ENCODE measurements around the gene LGALS3BP.

The LGALS3BP gene

GRCh38 chr17:79019632-79020584 is 40.2 kb upstream of the LGALS3BP start:
- Mint-ChIP-seq H3K27me3 (peaks cover 6% of the 10 kb centered on the region), H3K4me3 (no peak overlapping the region), H3K27ac (no peak overlapping the region), H3K4me1 (peaks cover 6% of the 10 kb centered on the region), H3K36me3 (no peaks in the 10 kb centered on the region), H3K9me3 (no peaks in the 10 kb centered on the region)

GRCh38 chr17:79019261-79019631 is 39.5 kb upstream of the LGALS3BP start:
- Mint-ChIP-seq H3K27me3 (peaks cover 6% of the 10 kb centered on the region), H3K4me1 (peaks cover 3% of the 10 kb centered on the region), H3K4me3 (no peak overlapping the region), H3K36me3 (no peaks in the 10 kb centered on the region), H3K27ac (no peak overlapping the region), H3K9me3 (no peaks in the 10 kb centered on the region)

- Mint-ChIP-seq H3K27me3 (peaks cover 6% of the 10 kb centered on the region), H3K4me3 (no peak overlapping the region), H3K27ac (no peak overlapping the region), H3K36me3 (no peaks in the 10 kb centered on the region), H3K4me1 (no peaks in the 10 kb centered on the region), H3K9me3 (no peaks in the 10 kb centered on the region)
Observed at GRCh38 chr17:79018370-79018695, 38.6 kb upstream of the LGALS3BP start.

- H3K4me3 Mint-ChIP-seq = no peak overlapping the region
- H3K27ac Mint-ChIP-seq = no peak overlapping the region
- H3K27me3 Mint-ChIP-seq = peaks cover 6% of the 10 kb centered on the region
- no peaks in the 10 kb centered on the region for H3K36me3 Mint-ChIP-seq
- H3K4me1 Mint-ChIP-seq = no peaks in the 10 kb centered on the region
- H3K9me3 Mint-ChIP-seq = no peaks in the 10 kb centered on the region
Observed at GRCh38 chr17:79017546-79018369, 38.0 kb upstream of the LGALS3BP start.

- H3K9me3 Mint-ChIP-seq = no peaks in the 10 kb centered on the region
- no peak overlapping the region for H3K4me3 Mint-ChIP-seq
- H3K36me3 Mint-ChIP-seq = no peaks in the 10 kb centered on the region
- no peak overlapping the region for H3K27ac Mint-ChIP-seq
- peaks cover 6% of the 10 kb centered on the region for H3K27me3 Mint-ChIP-seq
- H3K4me1 Mint-ChIP-seq = peaks cover 9% of the 10 kb centered on the region
Observed at GRCh38 chr17:79014158-79014758, 34.5 kb upstream of the LGALS3BP start.

- no peak overlapping the region for H3K4me3 Mint-ChIP-seq
- peaks cover 23% of the 10 kb centered on the region for H3K4me1 Mint-ChIP-seq
- H3K27me3 Mint-ChIP-seq = peaks cover 3% of the 10 kb centered on the region
- peak overlapping the region; percentile 26 for H3K27ac Mint-ChIP-seq
- H3K36me3 Mint-ChIP-seq = no peaks in the 10 kb centered on the region
- no peaks in the 10 kb centered on the region for H3K9me3 Mint-ChIP-seq
Observed at GRCh38 chr17:79012563-79013134, 32.9 kb upstream of the LGALS3BP start.

GRCh38 chr17:79011451-79012147 is 31.9 kb upstream of the LGALS3BP start:
- no peaks in the 10 kb centered on the region for H3K36me3 Mint-ChIP-seq
- H3K4me3 Mint-ChIP-seq = peak overlapping the region; percentile 94
- peaks cover 33% of the 10 kb centered on the region for H3K4me1 Mint-ChIP-seq
- H3K27me3 Mint-ChIP-seq = peaks cover 2% of the 10 kb centered on the region
- H3K9me3 Mint-ChIP-seq = no peaks in the 10 kb centered on the region
- H3K27ac Mint-ChIP-seq = no peak overlapping the region

- H3K9me3 Mint-ChIP-seq = no peaks in the 10 kb centered on the region
- H3K27me3 Mint-ChIP-seq = no peaks in the 10 kb centered on the region
- H3K27ac Mint-ChIP-seq = peak overlapping the region; percentile 95
- H3K4me3 Mint-ChIP-seq = peak overlapping the region; percentile 94
- H3K4me1 Mint-ChIP-seq = peaks cover 47% of the 10 kb centered on the region
- no peaks in the 10 kb centered on the region for H3K36me3 Mint-ChIP-seq
Observed at GRCh38 chr17:79010304-79010646, 30.6 kb upstream of the LGALS3BP start.

GRCh38 chr17:79009397-79010303 is 29.9 kb upstream of the LGALS3BP start, which contains the start of gene CANT1:
Gene CANT1, minus strand, starts transcription at chr17:79009764. Its CDS starts 12,142 bp downstream, at chr17:78997622.
- Mint-ChIP-seq H3K27ac (peak within 1 kb of the TSS; percentile 96), H3K36me3 (no peaks in the 10 kb centered on the region), H3K4me1 (peaks cover 49% of the 10 kb centered on the region), H3K9me3 (no peaks in the 10 kb centered on the region), H3K4me3 (peak within 1 kb of the TSS; percentile 94), H3K27me3 (no peaks in the 10 kb centered on the region)

- Mint-ChIP-seq H3K4me1 (peaks cover 49% of the 10 kb centered on the region), H3K36me3 (no peaks in the 10 kb centered on the region), H3K4me3 (peak overlapping the region; percentile 90), H3K27ac (peak overlapping the region; percentile 96), H3K9me3 (no peaks in the 10 kb centered on the region), H3K27me3 (no peaks in the 10 kb centered on the region)
Observed at GRCh38 chr17:79008666-79009387, 29.1 kb upstream of the LGALS3BP start.

- no peaks in the 10 kb centered on the region for H3K27me3 Mint-ChIP-seq
- H3K4me1 Mint-ChIP-seq = peaks cover 53% of the 10 kb centered on the region
- peak overlapping the region; percentile 90 for H3K4me3 Mint-ChIP-seq
- no peaks in the 10 kb centered on the region for H3K9me3 Mint-ChIP-seq
- peak overlapping the region; percentile 75 for H3K27ac Mint-ChIP-seq
- no peaks in the 10 kb centered on the region for H3K36me3 Mint-ChIP-seq
Observed at GRCh38 chr17:79007504-79008381, 28.0 kb upstream of the LGALS3BP start.

GRCh38 chr17:79006794-79007503 is 27.2 kb upstream of the LGALS3BP start:
- Mint-ChIP-seq H3K27me3 (no peaks in the 10 kb centered on the region), H3K4me3 (peak overlapping the region; percentile 65), H3K36me3 (no peaks in the 10 kb centered on the region), H3K27ac (peak overlapping the region; percentile 89), H3K4me1 (peaks cover 61% of the 10 kb centered on the region), H3K9me3 (no peaks in the 10 kb centered on the region)

Data from activated naive CD4-positive, alpha-beta T cell treated with anti-CD3 and anti-CD28 coated beads, Interleukin-2, amount 50 U/mL, for 24 hours (primary cell).